NCI-H446 treated with DMSO at 0.1 percent for 48 hours (cell line): Measurements from ENCODE around the gene PSD.

Experiments
- DNase-seq: peaks from one replicate; lab custom pipeline; 2025; lab: John Stamatoyannopoulos, UW

The PSD gene

DNA sequence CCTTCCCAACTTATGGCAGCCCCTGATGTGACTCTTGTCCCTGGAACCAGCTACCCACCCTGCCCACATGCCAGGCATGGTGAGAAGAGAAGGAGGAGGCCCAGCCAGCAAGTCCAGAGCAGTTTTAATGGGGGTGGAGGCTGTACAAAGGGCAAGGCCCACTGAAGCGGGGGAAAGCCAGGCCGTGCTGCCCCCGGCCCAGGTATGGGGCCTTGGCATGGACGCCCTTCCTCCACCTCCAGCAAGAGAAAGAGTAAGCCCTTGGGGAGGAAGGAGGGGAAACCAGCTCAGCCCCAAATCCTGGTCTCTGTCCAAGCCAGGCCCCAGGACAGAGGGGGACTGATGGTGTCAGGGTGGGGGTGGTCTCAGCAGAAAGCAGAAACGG lies 16.1 kb downstream of the PSD start:
- DNase-seq: no peak

DNA sequence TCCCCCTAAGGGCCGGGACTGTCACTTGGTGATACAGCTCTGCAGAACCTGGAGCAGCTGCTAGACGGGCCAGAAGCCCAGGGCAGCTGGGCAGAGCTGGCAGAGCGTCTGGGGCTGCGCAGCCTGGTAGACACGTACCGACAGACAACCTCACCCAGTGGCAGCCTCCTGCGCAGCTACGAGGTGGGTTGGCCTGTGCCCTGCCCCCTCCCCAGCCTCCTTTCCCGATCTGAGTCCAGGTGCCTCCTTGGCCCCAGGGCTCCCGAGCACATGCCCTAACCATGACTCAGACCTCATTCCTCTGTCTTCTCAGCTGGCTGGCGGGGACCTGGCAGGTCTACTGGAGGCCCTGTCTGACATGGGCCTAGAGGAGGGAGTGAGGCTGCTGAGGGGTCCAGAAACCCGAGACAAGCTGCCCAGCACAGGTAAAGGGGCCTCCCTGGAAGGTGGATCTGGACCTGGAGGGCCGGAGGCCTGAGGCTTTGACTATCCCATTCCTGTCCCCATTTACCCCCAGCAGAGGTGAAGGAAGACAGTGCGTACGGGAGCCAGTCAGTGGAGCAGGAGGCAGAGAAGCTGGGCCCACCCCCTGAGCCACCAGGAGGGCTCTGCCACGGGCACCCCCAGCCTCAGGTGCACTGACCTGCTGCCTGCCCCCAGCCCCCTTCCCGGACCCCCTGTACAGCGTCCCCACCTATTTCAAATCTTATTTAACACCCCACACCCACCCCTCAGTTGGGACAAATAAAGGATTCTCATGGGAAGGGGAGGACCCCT lies 16.7 kb downstream of the PSD start:
- DNase-seq: no peak

DNA sequence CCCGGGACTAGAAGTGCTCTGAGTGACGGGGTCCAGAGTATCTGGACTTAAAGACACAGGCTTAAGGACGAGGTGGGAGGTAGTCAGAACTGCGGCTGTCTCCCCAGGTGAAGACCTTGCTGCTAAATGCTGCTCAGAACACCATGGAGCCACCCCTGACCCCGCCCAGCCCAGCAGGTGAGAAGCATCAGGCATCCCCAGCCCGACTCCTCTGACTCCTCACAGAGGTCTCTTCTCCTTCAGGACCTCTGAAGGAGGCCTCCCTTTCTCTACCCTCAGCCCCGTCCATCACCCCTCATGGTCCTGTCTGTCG lies 17.3 kb downstream of the PSD start:
- DNase-seq: no peak

DNA sequence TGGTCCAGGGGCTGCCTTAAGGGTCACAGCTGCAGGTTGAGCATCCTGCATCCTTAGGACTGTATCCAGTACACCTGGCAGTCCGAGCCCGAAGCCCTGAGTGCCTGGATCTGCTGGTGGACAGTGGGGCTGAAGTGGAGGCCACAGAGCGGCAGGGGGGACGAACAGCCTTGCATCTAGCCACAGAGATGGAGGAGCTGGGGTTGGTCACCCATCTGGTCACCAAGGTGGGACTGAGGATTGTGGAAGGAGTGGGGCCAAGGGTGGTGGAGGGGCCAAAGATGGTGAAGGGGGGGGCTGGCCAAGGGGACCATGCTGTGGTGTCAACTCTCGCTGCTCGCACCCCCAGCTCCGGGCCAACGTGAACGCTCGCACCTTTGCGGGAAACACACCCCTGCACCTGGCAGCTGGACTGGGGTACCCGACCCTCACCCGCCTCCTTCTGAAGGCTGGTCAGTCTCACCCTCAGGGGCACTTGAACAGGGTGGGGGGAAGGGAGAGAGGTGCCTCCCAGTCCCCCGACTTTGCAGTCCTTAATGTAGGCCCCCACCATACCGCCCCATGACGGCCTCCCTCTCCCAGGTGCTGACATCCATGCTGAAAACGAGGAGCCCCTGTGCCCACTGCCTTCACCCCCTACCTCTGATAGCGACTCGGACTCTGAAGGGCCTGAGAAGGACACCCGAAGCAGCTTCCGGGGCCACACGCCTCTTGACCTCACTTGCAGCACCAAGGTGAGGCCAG lies 17.8 kb downstream of the PSD start:
- no peak for DNase-seq

DNA sequence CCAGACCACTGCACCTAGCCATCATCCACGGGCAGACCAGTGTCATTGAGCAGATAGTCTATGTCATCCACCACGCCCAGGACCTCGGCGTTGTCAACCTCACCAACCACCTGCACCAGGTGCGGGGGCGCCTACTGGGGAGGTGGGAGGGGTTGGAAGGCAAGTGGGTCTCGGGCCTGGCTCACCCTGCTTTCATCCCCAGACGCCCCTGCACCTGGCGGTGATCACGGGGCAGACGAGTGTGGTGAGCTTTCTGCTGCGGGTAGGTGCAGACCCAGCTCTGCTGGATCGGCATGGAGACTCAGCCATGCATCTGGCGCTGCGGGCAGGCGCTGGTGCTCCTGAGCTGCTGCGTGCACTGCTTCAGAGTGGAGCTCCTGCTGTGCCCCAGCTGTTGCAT lies 18.5 kb downstream of the PSD start:
- DNase-seq: no peak

DNA sequence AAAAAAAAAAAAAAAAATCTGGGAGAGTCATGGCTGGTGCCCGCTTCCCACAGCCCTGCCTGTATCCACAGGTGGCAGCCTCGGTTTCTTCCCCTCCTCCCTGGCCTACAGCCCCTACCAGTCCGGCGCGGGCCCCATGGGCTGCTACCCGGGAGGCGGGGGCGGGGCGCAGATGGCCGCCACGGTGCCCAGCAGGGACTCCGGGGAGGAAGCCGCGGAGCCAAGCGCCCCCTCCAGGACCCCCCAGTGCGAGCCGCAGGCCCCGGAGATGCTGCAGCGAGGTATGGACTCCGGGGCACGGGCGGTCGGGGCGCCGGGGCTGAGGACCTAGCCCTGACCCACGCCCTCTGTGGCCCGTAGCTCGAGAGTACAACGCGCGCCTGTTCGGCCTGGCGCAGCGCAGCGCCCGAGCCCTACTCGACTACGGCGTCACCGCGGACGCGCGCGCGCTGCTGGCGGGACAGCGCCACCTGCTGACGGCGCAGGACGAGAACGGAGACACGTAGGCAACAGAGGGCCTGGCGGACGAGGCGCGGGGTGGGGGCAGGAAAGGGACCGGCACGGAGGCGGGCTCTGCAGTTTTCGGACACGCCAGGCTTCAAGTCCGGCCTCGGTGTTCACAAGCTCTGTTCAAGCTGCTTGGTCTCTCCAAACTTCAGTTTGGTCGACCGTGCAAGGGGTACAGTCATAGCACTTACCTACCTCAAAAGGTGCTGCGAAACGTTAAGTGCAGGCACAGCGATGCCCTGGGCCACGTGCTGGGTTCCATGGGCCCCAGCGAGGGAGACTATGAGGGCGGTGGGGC lies 19.2 kb downstream of the PSD start:
- peak; percentile 57 for DNase-seq

DNA sequence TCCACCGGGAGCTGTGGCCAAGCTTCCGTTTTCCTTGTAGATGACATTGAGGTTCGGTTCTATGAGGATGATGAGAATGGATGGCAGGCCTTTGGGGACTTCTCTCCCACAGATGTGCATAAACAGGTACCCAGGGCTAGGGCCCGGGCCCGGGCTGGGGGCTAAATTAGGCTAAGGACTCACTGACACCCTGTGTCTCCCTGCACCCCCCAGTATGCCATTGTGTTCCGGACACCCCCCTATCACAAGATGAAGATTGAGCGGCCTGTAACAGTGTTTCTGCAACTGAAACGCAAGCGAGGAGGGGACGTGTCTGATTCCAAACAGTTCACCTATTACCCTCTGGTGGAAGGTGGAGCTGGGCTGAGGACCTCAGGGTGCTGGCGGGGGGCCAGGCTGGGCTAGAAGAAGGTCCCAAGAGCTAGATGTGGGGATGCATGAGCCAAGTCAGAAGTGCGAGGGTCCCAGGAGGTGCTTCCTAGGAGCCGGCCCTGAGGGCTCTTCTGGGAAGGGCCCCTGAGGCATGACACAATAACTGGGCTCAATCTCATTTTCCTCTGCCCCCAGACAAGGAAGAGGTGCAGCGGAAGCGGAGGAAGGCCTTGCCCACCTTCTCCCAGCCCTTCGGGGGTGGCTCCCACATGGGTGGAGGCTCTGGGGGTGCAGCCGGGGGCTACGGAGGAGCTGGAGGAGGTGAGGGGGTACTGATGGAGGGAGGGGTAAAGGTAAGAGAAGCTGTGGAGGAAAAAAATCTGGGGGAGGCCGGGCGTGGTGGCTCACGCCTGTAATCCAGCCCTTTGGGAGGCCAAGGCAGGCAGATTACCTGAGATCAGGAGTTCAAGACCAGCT lies 20.2 kb downstream of the PSD start:
- DNase-seq: no peak

DNA sequence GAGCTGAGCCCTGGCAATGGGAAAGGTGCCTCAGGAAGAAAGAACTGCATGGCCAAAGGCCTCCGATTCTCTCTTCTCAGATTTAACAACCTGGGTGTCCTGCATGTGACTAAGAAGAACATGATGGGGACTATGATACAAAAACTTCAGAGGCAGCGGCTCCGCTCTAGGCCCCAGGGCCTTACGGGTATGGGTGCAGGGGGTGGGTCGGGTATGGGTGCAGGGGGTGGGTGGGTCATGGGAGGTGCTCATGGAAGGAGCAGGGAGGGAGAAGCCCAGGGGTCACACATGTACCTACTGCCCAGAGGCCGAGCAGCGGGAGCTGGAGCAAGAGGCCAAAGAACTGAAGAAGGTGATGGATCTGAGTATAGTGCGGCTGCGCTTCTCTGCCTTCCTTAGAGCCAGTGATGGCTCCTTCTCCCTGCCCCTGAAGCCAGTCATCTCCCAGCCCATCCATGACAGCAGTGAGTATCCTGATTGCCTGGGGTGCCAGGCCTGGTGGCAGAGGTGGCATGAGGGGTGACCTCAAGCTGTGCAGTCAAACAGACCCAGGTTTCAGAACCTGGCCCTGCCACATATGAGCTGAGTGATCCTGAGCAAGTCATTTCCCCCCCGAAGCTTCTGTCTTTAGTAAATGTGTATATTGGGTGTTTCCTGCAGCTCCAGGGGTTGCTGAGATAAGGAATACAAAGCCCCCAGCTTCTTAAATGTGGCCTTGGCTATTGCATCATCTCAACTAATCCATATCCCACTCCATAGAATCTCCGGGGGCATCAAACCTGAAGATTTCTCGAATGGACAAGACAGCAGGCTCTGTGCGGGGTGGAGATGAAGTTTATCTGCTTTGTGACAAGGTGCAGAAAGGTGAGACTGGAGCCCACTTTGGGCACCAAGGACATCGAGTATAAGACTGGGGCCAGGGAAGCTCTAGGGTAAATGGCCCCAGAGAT lies 21.1 kb downstream of the PSD start:
- DNase-seq: no peak

DNA sequence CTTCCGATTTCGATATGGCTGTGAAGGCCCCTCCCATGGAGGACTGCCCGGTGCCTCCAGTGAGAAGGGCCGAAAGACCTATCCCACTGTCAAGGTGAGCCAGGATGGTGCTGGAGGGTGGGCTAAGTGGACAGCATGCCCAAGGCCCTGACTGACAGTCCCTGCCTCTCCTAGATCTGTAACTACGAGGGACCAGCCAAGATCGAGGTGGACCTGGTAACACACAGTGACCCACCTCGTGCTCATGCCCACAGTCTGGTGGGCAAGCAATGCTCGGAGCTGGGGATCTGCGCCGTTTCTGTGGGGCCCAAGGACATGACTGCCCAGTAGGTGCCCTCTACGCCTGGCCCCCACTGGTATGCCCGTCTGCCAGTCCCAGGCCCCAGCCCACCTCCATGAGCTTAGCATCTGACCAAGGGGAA lies 21.8 kb downstream of the PSD start:
- DNase-seq: no peak

DNA sequence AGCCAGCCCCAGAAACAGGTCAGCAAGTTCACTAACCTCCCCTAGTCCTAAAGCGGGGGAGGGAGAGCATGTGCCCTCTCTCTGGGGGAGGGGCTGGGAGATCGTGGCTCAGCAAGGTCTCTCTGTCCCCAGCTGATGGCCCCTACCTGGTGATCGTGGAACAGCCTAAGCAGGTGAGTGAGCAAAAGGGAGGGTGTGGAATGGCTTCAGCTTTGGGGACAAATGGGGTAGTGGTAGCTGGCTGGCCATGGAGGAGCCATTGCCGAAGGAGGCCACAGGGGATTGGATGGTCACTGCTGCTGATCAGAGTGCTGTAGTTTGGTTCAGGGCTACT lies 22.3 kb downstream of the PSD start:
- no peak for DNase-seq

DNA sequence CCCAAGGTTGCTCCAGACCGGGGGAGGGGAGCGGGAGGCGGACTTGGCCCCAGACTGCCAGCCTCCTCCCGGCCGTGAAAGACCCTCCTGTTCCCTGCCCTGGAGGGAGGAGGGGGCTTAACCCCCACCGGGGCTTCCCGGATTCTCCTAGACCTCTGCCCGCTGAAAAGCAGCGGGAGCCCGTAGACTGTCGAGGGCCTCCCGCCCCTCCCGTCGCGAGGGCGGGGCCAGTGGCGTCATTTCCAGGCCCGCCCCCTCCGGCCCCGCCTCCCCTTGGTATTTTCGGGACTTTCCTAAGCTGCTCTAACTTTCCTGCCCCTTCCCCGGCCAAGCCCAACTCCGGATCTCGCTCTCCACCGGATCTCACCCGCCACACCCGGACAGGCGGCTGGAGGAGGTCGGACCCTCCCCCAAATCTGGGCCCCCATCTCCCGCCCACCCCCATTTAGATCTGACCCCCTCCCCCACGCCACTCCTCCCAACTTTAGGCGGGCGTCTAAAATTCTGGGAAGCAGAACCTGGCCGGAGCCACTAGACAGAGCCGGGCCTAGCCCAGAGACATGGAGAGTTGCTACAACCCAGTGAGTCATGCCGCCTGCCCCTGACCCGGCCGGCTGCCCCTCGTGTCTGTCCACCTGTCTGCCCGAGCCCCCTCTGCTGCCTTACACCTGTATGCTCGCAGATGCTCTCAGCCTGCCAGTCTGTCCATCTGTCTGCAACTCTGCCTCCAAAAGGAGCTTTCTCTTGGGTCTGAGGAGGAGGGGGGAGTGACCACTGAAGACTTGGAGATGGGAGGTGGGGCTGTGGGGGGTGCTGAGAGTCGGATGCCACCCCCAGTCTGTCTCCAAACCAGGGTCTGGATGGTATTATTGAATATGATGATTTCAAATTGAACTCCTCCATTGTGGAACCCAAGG lies 22.9 kb downstream of the PSD start, which contains the start of gene NFKB2:
Gene NFKB2 (plus strand): TSS at position 306 of the 917 bp plus-strand sequence. CDS start 255 bp downstream, at position 561.
- no peak for DNase-seq

DNA sequence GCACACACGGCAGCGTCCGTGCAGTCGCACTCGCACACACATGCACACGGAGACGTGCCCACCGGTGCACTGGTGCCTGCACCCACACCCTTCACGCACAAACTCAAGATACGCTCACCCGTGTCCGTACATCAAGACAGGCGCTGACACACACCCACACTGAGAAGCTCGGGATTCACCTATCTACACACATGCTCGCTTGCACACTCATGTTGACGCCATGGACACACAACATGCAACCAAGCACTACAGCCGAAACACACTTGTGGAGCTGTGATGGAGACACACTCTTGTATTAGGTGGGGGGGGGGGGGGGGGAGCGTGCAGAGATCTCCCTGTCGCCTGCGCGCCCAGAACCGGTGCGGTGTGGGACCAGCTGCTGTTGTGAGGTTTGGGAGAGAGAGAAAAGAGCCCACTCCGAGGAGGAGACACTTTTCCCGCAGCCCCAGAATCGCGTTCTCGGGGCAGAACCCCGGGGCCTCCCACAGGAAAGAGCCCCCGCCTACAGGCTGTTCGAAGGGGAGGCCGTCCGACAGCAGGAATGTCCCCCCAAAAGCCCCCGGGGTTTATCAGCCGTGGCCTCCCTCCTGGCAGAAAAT lies 23.7 kb downstream of the PSD start:
- no peak for DNase-seq

DNA sequence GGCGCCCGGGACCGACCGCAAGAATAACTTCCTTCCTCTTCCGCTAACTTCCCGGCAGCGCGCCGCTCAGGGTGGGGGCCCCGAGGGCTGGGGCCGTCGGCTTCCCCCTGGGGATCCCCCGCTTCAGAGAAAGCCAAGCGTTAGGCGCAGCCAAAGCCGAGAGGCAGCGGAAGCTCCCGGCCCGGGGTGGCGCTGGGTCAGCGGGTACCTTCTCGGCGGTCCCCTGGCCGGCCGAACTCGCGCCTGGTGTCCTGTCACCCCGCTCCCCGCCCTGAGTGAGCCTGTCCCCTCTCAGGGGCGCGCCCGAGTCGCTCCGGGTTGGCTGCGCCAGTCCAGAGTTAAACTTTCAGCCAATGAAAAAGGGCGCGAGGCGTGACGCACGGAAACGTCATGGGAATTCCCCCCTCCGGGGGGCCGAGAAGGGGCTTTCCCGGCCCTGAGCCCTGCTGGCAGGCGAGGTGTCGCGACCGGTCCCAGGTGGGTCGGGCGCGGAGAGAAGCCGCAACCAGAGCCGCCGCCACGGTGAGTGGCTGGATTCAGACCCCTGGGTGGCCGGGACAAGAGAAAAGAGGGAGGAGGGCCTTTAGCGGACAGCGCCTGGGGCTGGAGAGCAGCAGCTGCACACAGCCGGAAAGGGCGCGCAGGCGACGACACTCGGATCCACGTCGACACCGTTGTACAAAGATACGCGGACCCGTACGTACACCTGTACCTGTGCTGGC lies 24.3 kb downstream of the PSD start:
- peak; percentile 38 for DNase-seq

DNA sequence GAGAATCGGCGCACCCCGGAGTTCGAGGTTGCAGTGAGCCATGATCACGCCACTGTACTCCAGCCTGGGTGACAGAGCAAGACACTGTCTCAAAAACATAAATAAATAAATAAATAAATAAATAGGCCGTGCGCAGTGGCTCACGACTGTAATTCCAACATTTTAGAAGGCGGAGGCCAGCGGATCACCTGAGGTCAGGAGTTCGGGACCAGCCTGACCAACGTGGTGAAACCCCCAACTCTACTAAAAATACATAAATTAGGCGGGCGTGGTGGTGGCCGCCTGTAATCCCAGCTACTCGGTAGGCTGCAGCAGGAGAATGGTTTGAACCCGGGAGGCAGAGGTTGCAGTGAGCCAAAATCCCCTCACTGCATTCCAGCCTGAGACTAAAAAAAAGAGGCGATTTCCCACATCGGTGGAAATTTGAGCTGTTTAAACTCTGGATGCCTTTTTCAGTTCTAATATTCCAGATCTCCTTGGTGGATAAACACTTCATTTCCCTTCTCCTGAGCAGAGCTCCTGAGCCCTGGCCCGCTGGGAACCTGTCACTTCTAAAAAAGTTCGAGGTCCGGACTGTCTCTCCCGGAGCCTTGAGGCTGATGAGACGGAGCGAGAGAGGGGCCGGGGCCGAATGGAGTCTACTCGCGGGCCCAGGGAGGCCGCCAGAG lies 25.0 kb downstream of the PSD start:
- DNase-seq: no peak

DNA sequence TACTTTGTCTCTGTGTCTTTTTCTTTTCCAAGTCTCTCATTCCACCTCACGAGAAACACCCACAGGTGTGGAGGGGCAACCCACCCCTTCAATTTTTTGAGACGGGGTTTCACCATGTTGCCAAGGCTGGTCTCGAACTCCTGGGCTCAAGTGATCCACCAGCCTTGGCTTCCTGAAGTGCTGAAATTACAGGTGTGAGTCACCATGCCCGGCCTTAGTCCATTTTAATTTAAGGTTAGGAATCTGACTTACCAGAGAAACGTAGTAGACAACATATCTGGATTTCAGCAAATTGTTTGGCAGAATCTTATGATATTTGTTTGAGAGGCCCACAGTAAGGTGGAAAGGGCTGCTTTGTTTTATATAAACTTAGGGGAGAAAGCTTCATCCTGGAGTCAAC lies 26.3 kb downstream of the PSD start:
- DNase-seq: no peak

DNA sequence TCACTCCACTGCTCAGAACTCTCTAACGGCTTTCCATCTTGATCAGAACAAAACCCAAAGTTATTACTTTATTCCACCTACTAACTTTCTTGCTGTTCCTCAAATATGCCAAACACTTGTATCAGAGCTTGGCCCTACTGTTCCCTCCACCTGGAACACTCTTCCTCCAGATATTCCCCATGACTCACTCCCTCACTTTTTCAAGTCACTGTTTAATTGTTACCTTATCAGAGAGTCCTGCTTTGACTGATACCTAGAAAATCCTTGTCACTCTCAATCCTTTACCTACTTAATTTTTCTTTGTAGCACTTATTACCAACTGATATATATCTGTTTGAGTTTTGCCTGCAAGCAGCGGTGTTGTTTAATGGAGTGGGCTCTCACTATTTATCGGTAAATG lies 28.7 kb downstream of the PSD start:
- no peak for DNase-seq

DNA sequence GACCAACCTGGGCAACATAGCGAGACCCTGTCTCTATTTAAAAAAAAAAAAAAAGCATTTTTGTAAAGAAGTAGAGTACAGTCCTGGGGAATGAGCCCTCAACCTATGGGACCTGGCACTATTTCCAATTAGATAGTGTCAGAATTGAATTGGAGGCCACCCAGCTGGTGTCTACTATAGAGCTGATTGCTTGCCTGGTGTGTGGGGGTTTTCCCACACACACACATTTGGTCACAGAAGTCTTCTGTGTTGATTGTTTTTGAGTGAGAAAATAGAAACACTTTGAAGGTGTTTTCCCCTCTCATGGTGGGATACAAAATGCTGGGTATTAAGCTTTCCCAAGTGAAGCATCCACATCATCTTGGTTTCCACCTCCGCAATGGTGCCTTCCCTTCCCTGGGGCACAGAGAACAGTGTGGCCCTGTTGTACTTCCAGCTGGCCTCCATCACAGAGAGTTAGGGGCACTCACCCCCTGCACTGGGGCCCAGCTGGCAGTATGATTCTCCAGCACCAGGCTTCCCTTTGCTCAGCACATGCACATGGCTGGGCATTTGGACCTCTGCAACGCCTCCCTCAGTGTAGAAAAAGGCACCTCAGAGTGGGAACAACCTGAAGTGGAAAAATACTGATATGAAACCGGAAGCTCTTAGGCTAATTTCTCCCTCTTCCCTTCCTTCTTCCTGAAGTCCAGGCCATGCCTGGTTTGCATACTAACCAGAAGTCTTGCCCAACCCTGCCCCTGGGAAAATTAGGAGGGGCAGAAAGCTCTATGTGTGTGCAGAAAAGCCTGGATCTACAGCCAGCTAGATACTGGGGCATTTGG lies 33.8 kb downstream of the PSD start:
- DNase-seq: no peak
